Heart left ventricle (tissue), 13 donors: ENCODE data around the gene MARCHF3.

Experiments
- POLR2A ChIP-seq, 2 donors: fragments of 450-650 bp; IDR thresholded peaks; one replicate each; pipeline ENCODE4 v1.6.1; 2017; ENCODE audit warnings: antibody characterized with exemption in 2 of 2, mild to moderate bottlenecking in 2 of 2, moderate library complexity in 2 of 2
- TF ChIP-seq, protein P1 (sequence below), 12 donors: fragments of 200-600 bp; sonication (generic) in 4 of 12; IDR thresholded peaks; one replicate each; pipeline versions ENCODE4 v1.5.0 to v1.8.0; 2018 to 2022; ENCODE audit warnings: antibody characterized with exemption in 12 of 12, mild to moderate bottlenecking in 5 of 12
- donor health status: ischemic (EF 13 %, LVEDD 7.1; RV severe dilation, severe dysfunction).
- donor health status: DM: no; HTN: yes; CAD: no.
- donor health status: DM: no; HTN: no; CAD: no.
- donor health status: ischemic (EF 25% LVEDD 6.9; RV normal size, moderate dysfunction).
- donor health status: ischemic (EF 25% LVEDD 5.7; RV mildly dilated, moderate dysfunction).
- donor health status: ischemic (EF 35%, LVEDD 5.7; RV mildly dilated, moderate dysfunction).
- donor health status: nonischemic (EF 11% LVEDD 7.7; RV severe dilation, severe dysfunction).
- donor health status: DM: yes; HTN: yes; CAD: no.
- donor health status: PGD.
- donor health status: ischemic (EF 29% LVEDD 5.4; RV normal size, mild dysfunction).
- donor health status: nonischemic (EF 23%, LVEDD 6.1; RV moderate dilation, normal function).

DNA sequence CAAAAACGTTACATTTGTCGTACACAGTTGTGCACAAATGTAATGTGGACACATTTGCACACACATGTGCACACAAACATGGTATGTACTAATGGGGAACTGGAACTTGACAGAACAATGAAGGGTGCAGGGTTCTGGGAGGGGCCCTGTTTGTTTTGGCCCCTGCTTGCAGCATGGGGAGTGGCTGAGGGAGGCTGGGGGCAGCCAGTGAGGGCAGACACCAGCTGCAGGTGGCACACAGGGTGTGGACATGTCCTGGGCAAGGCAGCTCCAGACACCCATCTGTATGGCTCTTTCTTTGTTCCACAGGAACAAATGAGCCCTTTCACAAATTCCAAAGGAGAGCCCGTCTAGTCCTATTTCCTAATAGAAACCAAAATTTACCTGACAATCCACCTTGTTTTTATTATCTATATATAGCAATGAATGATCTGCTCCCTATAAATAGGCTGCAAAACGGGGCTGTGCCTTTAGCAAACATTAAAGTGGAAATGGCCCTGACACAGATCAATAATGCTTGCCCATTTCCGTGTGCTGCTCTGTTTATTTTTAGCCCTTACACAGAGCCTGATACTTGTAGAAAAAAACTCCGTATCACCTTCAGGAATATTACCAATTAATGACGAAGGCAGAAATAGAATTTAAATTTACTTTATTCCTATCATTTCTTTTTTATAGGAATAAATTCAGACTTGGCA lies 26.4 kb downstream of the MARCHF3 start:
- TF ChIP-seq, protein P1, sequence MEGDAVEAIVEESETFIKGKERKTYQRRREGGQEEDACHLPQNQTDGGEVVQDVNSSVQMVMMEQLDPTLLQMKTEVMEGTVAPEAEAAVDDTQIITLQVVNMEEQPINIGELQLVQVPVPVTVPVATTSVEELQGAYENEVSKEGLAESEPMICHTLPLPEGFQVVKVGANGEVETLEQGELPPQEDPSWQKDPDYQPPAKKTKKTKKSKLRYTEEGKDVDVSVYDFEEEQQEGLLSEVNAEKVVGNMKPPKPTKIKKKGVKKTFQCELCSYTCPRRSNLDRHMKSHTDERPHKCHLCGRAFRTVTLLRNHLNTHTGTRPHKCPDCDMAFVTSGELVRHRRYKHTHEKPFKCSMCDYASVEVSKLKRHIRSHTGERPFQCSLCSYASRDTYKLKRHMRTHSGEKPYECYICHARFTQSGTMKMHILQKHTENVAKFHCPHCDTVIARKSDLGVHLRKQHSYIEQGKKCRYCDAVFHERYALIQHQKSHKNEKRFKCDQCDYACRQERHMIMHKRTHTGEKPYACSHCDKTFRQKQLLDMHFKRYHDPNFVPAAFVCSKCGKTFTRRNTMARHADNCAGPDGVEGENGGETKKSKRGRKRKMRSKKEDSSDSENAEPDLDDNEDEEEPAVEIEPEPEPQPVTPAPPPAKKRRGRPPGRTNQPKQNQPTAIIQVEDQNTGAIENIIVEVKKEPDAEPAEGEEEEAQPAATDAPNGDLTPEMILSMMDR (IDR thresholded peaks at IDR 0.05): no peak
- TF ChIP-seq POLR2A (IDR thresholded peaks at IDR 0.05): no peak
